Hematopoietic multipotent progenitor cell treated with erythropoietin and hydrocortisone succinate and interleukin-3 and kit ligand, for 17 days (in vitro differentiated cells): ENCODE data around the gene BUD31.
A peak's percentile ranks its signal among the peaks of the same experiment; 100 is the strongest.
"Not testable (repeated sequence)": the region's sequence is repeated elsewhere in the genome, so short reads cannot be mapped to it uniquely, and the experiment has no call there.

Experiments used
- DNase-seq: peaks from one replicate; pipeline ENCODE4 v3.0.0-alpha.2; 2015; ENCODE audit warnings: low spot score

The BUD31 gene

DNA sequence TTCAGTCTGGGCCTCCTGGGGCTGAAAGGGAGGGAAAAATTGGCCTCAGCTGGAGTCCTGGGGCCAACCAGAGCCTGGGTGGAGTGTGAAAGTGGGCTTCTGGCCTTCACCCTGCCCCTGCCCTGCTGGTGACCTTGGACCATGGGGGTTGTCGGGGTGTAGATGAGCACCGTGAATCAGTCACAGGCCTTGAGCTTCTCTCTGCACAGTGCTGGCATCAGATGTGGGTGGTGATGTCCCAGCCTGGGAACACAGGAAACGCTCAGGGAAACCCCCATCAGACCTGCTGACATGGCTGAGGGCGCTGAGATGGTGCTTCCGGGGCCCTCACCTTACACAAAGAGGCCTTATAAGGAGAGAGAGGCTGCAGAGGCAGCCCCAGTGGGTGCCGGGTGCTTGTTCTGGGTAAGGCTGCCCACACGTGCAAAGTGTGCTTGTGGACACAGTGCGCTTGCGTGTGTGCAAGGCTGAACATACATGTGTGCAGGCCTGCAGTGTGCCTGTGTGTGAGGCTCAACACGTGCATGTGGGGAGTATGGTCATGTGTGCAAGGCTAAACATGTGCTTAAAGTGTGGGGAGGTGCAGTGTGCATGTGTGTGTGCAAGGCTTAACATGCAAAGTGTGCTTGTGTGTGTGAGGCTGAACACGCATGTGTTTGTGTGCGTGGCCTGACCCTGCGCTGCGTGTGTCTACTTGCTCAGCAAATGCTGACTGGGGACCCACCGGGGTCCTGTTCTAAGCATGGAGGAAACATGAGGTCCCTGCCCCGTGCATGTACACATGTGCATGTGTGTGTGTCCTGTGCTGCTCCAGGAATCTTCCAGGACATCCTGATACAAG, 27.7 kb upstream of the BUD31 start:
- no peak for DNase-seq

DNA sequence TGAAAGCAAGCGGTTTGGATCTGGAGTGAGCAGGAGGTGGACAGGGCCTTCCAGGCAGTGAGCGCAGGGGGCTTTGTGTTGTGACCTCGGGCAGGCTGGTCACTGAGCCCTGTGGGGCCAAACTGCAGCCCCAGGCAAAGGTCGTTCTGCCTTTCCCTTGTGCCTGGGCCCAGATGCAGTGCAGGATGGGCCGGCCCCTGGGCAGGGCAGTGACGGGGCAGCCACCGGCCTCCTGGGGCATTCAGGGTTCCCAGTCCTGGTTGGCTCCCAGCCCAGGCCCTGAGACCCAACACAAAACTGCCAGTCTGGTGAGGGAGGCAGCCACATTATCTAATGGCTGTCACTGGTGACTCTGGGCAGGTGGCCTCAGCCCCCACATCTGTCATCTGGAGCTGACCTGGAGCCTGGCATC, 27.1 kb upstream of the BUD31 start:
- no peak for DNase-seq

GRCh38 chr7:99383203-99383602, 25.6 kb upstream of the BUD31 start:
- no peak for DNase-seq

DNA sequence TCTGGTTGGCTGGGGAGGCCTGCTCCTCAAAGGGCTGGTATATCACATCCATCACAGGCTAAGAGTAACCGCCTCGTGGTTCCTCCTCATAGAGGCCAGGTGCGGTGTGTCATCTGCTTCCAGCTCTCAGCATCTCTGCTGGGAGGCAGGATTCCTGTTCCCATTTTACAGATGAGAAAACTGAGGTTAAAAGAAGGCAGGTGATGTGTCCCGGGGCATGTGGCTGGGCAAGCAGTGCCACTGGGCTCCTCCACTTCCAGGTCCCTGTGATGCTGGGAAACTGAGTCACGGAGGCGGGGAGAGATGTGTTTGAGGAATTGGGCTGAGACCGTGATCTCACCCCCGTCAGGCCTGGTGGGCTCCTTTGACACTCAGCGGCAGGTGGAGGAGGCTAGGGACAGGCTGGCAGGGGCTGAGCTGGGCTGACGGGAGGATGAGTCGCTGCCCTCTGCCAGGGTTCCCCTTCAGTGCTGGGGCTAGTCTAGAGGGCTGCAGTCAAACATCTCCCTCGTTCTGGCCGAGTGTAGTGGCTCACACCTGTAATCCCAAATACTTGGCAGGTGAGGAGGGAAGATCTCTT, 24.9 kb upstream of the BUD31 start:
- DNase-seq, result no peak

GRCh38 chr7:99384523-99384922, 24.2 kb upstream of the BUD31 start:
- no peak for DNase-seq

DNA sequence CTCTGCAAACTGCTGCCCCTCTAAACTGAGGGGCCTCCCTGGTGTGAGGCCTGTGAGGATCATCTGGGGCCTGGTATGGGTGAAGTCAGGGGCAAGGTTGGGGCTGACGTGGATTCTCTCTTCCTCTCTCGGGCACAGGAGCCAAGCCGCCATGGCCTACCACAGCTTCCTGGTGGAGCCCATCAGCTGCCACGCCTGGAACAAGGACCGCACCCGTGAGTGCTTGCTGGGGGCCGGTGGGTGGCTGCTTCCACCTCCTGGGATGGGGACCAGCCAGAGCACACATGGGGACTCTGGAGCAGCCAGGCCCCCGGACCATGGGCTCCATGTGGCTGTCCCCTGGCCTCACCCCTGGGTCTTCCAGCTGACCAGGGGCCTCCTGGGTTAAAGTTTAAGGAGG, 23.2 kb upstream of the BUD31 start:
- DNase-seq, result no peak

GRCh38 chr7:99386584-99387238, 22.1 kb upstream of the BUD31 start:
- peak; percentile 72 for DNase-seq

- DNase-seq, result not testable (repeated sequence)
Measured at GRCh38 chr7:99387239-99387635, 21.5 kb upstream of the BUD31 start.

DNA sequence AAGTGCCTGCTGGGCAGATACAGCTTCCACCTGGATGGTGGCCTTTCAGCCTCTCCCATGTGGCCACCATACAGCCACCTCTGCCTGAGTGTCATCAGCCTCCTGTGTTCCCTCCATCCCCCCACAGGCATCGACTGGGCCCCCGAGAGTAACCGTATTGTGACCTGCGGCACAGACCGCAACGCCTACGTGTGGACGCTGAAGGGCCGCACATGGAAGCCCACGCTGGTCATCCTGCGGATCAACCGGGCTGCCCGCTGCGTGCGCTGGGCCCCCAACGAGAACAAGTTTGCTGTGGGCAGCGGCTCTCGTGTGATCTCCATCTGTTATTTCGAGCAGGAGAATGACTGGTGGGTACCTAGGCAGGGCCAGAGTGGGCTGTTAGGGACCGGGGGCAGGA, 20.9 kb upstream of the BUD31 start:
- DNase-seq, result no peak

DNA sequence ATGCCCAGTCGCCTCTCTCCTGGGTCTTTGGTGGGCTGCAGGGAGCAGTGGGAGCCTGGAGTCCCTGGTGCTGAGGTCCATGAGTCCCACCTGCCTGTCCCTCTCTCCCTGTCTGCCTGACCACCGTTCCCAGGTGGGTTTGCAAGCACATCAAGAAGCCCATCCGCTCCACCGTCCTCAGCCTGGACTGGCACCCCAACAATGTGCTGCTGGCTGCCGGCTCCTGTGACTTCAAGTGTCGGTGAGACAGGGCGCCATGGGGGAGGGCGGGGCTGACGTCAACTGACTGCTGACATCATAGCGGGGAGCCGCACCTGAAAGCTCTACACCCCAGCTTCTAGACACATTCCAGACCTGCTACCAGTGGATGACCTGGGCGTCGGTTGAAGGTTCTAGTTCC, 19.0 kb upstream of the BUD31 start:
- DNase-seq, result no peak

DNA sequence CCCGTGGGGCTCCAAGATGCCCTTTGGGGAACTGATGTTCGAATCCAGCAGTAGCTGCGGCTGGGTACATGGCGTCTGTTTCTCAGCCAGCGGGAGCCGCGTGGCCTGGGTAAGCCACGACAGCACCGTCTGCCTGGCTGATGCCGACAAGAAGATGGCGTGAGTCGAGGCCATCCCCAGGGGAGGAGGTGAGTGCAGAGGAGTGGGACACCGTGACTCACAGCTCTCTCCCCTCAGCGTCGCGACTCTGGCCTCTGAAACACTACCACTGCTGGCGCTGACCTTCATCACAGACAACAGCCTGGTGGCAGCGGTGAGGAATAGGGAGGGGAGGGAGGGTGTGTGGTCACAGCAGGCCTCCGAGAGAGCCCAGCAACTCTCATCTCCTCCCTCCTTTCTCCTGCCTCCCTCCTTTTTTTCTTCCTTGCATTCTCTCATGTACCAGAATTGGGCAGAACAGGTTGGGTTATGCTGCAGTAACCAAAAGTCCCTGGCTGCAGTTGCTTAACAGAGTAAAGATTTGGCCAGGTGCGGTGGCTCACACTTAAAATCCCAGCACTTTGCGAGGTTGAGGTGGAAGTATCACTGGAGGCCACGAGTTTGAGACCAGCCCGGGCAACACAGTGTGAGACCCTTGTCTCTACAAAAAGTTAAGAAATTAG, 17.7 kb upstream of the BUD31 start:
- DNase-seq, result no peak

- DNase-seq, result no peak
Measured at GRCh38 chr7:99392046-99392445, 16.7 kb upstream of the BUD31 start.

- peak; percentile 86 for DNase-seq
Measured at GRCh38 chr7:99392659-99393354, 16.0 kb upstream of the BUD31 start.

DNA sequence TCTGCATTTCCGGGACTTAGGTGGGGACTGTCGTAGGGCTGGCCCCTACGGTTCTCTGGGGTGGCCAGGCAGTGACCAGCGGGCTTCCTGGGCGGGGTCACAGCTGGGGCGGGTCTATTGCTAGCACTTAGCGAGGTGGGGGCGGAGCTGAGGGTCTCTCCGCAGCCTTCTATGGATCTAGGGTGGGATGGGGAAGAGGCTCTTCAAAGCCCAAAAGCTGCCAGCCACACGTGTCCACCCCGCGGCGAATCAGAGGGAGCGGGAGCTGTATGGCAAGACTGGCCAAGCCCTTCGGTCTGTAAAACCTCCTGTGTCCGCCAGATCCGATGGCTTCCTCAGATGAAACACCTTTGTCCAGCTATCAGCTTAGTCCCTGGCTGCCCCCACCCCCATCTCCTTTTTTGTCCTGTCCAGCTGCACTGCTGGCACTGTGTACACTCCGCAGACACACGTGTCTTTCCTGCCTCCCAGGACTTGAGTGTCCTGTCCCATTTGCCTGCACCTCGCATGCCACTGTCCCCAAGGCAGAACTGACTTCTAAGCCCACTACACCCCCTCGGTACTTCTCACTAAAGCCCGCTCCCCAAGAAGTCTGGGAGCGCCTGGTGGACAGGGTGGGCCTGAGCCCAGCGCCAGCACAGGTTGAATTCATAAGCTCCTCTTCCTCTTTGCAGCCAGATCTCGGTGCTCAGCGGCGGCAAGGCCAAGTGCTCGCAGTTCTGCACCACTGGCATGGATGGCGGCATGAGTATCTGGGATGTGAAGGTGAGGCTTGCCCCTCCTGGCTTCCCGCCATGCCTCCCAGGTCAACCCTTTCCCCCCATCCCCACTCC, 15.2 kb upstream of the BUD31 start:
- no peak for DNase-seq

DNA sequence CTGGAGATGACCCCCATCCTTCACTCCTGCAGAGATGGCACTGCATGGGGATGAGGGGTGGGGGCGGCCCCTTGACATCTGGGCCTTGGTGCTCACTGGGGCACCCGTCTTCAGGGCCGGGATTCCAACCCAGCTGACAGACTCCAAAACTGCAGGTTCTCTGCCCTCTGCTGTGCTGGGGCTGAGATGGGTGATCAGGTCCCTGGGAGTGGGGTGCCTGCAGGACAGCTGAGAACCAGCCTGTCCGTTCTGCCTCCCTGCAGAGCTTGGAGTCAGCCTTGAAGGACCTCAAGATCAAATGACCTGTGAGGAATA, 14.6 kb upstream of the BUD31 start:
- DNase-seq, result no peak

DNA sequence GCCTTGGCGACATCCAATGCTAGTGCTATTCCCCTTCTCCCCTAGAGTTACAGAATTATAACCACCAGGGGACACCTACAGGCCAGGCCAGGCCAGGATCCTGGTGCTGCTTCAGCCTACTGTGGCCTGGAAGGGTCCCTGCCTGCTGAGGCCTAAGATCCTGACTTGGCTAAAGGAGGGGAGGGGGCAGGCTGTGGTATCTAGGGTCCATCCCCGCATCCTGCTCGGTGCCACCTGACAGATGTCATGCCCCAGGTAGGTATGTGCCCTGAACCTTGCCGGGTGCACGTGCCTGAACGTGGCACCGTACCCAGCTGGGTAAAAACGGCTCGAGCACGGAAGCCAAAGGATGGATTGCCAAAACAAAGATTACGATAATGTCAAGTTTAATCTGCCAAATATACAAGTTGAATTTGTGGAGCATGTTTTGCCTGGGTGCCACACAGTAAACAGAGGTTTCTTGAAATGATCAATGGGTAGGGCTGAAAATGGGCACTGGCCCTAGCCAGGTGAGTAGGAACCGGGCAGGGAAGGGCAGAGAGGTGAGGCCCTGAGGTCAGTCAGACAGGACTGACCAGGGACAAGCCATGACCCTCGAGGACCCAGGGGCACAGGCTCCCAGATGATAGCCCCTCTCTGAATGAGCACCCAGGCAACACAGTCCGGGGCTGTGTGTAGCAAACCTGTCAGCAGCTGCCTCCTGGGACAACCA, 13.0 kb upstream of the BUD31 start:
- no peak for DNase-seq

GRCh38 chr7:99396418-99397296, 12.1 kb upstream of the BUD31 start:
- no peak for DNase-seq

DNA sequence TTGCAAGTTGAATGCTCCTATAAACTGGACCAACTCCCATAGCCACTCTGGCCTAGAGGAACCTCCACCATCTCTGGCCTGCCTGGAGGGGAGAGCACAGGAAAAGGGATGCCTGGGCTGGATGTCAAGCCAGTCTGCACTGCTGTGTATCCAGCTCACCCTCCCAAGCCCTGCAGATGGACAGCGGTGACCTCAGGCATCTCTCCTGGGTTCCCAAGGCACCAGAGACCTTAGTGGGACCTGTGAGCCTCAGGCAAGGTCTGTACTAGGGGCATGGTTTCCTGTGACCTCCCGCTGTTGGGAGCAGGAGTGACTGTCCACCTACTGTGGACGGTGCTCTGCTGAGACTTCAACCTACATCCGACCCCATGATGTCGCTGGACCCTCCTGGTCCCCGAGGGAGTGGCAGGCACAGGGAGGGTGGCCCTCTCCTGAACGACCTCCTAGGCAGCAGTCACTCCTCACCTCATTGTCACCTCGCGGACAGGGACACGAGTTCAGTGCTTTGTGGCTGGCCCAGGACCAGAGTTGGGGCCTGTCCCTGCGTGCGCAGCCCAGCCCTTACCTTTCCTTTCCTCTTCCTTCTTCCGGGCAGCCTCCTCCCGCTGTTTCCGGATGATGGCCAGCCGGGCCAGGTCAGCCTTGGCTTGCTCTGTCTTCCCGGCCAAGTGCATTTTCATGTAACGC, 11.3 kb upstream of the BUD31 start:
- DNase-seq, result no peak

GRCh38 chr7:99398891-99399445, 9.8 kb upstream of the BUD31 start:
- DNase-seq, result no peak
